OCI-LY1 (cell line): ENCODE measurements around the gene GALNT18.

Source experiments
- H2AFZ ChIP-seq: fragments of 200-600 bp; sonication (generic), shearing (Covaris generic); 2 replicates; pipeline ENCODE4 v1.6.0; 2014; ENCODE audit warnings: antibody characterized with exemption, mild to moderate bottlenecking, low read length
- H3F3A ChIP-seq: fragments of 200-600 bp; sonication (generic), shearing (Covaris generic); 2 replicates; pipeline ENCODE4 v1.6.0; 2014; ENCODE audit warnings: mild to moderate bottlenecking, antibody characterized with exemption, low read length, moderate library complexity; ENCODE audit not compliant: insufficient read depth
- H3K27ac ChIP-seq: fragments of 200-600 bp; sonication (generic); 2 replicates; pipeline ENCODE4 v1.5.1; 2014; ENCODE audit warnings: low read length, mixed run types, mild to moderate bottlenecking, low read depth; ENCODE audit not compliant: poor library complexity, severe bottlenecking
- H3K27me3 ChIP-seq: fragments of 200-600 bp; sonication (generic); 2 replicates; pipeline ENCODE4 v1.6.0; 2014; ENCODE audit warnings: antibody characterized with exemption, mild to moderate bottlenecking, low read length, moderate library complexity; ENCODE audit not compliant: insufficient read depth
- H3K36me3 ChIP-seq: fragments of 200-600 bp; sonication (generic); 2 replicates; pipeline ENCODE4 v1.6.1; 2014; ENCODE audit warnings: mild to moderate bottlenecking, antibody characterized with exemption, low read length, moderate library complexity, mixed read lengths; ENCODE audit not compliant: insufficient read depth
- H3K4me1 ChIP-seq: fragments of 200-600 bp; sonication (generic); 2 replicates; pipeline ENCODE4 v1.5.1; 2014; ENCODE audit warnings: mild to moderate bottlenecking, low read length, moderate library complexity; ENCODE audit not compliant: insufficient read depth, severe bottlenecking
- H3K4me2 ChIP-seq: fragments of 200-600 bp; sonication (generic), shearing (Covaris generic); 2 replicates; pipeline ENCODE4 v1.6.1; 2014; ENCODE audit warnings: low read length
- H3K4me3 ChIP-seq: fragments of 200-600 bp; sonication (generic); 2 replicates; pipeline ENCODE4 v1.5.1; 2014; ENCODE audit warnings: low read length, low read depth, mild to moderate bottlenecking, mixed read lengths; ENCODE audit not compliant: poor library complexity, severe bottlenecking
- H3K79me2 ChIP-seq: fragments of 200-600 bp; shearing (Covaris generic); 2 replicates; pipeline ENCODE4 v1.6.1; 2016; ENCODE audit warnings: mixed run types, low read length, mixed read lengths; ENCODE audit not compliant: insufficient read depth
- H3K9ac ChIP-seq: fragments of 200-600 bp; sonication (generic), shearing (Covaris generic); 2 replicates; pipeline ENCODE4 v1.6.1; 2014; ENCODE audit warnings: mild to moderate bottlenecking, low read length, mixed read lengths
- H3K9me2 ChIP-seq: fragments of 200-600 bp; sonication (generic), shearing (Covaris generic); 2 replicates; pipeline ENCODE4 v1.6.1; 2014; ENCODE audit warnings: low read depth, mild to moderate bottlenecking, low read length, mixed read lengths
- H3K9me3 ChIP-seq: fragments of 200-600 bp; shearing (Covaris generic); 2 replicates; pipeline ENCODE4 v1.6.1; 2014; ENCODE audit warnings: low read length, mixed read lengths
- H4K20me1 ChIP-seq: fragments of 200-600 bp; sonication (generic), shearing (Covaris generic); 2 replicates; pipeline ENCODE4 v1.6.0; 2016; ENCODE audit warnings: mild to moderate bottlenecking, low read length; ENCODE audit not compliant: insufficient read depth
- CTCF ChIP-seq: fragments of 200-600 bp; sonication (generic), shearing (Covaris generic); IDR thresholded peaks from 2 replicates; pipeline ENCODE4 v1.5.1; 2017; ENCODE audit warnings: mild to moderate bottlenecking, antibody characterized with exemption, low read length, moderate library complexity, mixed read lengths
- EZH2 ChIP-seq: fragments of 200-600 bp; sonication (generic), shearing (Covaris generic); IDR thresholded peaks from 2 replicates; pipeline ENCODE4 v1.8.0; 2017; ENCODE audit warnings: borderline replicate concordance, mixed run types, mild to moderate bottlenecking, antibody characterized with exemption, low read length, moderate library complexity, mixed read lengths

GALNT18 gene

GRCh38 chr11:11524436-11525061 lies 97.3 kb downstream of the GALNT18 start:
- Histone ChIP-seq H3K4me2 (no peak overlapping the region), H4K20me1 (no peaks in the 10 kb centered on the region), H3K27me3 (no peaks in the 10 kb centered on the region), H3K4me3 (no peak overlapping the region), H3F3A (no peaks in the 10 kb centered on the region), H3K9me3 (no peaks in the 10 kb centered on the region), H3K79me2 (no peaks in the 10 kb centered on the region), H3K9ac (no peak overlapping the region), H3K27ac (no peak overlapping the region), H3K4me1 (no peaks in the 10 kb centered on the region), H3K36me3 (no peaks in the 10 kb centered on the region), H3K9me2 (no peaks in the 10 kb centered on the region), H2AFZ (no peak overlapping the region)
- TF ChIP-seq CTCF (no peak), EZH2 (no peak)

- Histone ChIP-seq H3K4me2 (no peak overlapping the region), H3K27ac (no peak overlapping the region), H3K79me2 (no peaks in the 10 kb centered on the region), H3K9ac (no peak overlapping the region), H3K9me2 (no peaks in the 10 kb centered on the region), H3K9me3 (no peaks in the 10 kb centered on the region), H3K27me3 (no peaks in the 10 kb centered on the region), H3K4me1 (no peaks in the 10 kb centered on the region), H2AFZ (no peak overlapping the region), H4K20me1 (no peaks in the 10 kb centered on the region), H3K4me3 (no peak overlapping the region), H3K36me3 (no peaks in the 10 kb centered on the region), H3F3A (no peaks in the 10 kb centered on the region)
- TF ChIP-seq CTCF (no peak), EZH2 (no peak)
Measured at GRCh38 chr11:11522591-11522990, 99.2 kb downstream of the GALNT18 start.

- no peak for TF ChIP-seq CTCF
- no peak for TF ChIP-seq EZH2
- Histone ChIP-seq H4K20me1 (no peaks in the 10 kb centered on the region), H3K36me3 (no peaks in the 10 kb centered on the region), H3K4me2 (no peak overlapping the region), H3K9me2 (no peaks in the 10 kb centered on the region), H3K9me3 (no peaks in the 10 kb centered on the region), H2AFZ (no peak overlapping the region), H3K79me2 (no peaks in the 10 kb centered on the region), H3K9ac (no peak overlapping the region), H3K4me3 (no peak overlapping the region), H3F3A (no peaks in the 10 kb centered on the region), H3K27me3 (no peaks in the 10 kb centered on the region), H3K4me1 (no peaks in the 10 kb centered on the region), H3K27ac (no peak overlapping the region)
Measured at GRCh38 chr11:11521306-11522002, 100.4 kb downstream of the GALNT18 start.
